NAMALWA (cell line): ENCODE results near the gene KRT86.
"Not testable (repeated sequence)": the region's sequence is repeated elsewhere in the genome, so short reads cannot be mapped to it uniquely, and the experiment has no call there.

Experiments
- DNase-seq: peaks from one replicate; pipeline ENCODE4 v3.0.0-alpha.2; 2015; ENCODE audit warnings: low spot score

KRT86 gene

DNA sequence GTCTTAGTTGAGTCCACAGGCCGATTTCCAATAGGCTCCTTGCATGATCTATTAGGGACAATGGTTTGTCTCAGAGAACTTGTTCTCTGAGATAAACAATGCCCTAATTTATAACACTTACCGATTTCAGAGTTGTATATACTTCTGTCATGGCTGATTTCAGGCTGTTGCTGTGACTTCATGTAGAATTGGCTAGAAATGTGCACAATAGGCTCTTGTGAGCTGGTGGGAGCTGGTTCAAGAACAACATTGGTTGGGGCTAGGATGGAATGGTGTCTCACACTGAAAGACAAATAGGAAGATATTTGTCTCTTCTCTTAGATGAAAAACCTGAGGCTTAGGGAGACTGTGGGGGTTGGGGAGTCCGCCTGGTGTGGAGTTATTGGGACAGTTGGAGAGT lies 6.7 kb upstream of the KRT86 start:
- DNase-seq: no peak

GRCh38 chr12:52268212-52268611 lies 6.2 kb upstream of the KRT86 start:
- DNase-seq: no peak

DNA sequence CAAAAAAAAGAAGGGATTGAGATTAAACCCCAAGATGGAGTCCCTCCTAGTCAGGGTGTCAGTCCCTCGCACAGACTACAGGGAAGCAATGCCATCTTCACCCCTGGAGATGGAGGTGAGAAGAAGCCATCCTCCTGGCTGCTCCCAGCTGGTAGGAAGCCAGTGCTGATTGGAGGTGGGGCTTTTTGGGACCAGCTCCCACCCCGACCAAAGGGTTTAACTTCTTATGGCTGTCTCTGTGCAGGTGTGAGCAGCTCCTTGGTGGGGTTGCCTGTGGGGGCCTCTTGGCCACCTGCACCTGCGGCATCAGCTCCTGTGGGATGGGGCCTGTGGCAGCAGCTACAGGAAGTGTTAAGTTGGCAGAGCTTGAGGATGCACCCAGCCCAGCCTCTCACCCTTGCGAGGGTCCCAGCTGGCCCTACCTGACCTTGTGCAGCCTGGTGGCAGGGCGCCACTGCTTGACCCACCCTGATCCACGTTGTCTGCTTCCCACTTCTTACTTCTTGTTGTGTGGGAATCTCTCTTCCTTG lies 3.8 kb upstream of the KRT86 start:
- no peak for DNase-seq

- DNase-seq: no peak
Measured at GRCh38 chr12:52271158-52271557, 3.3 kb upstream of the KRT86 start.

DNA sequence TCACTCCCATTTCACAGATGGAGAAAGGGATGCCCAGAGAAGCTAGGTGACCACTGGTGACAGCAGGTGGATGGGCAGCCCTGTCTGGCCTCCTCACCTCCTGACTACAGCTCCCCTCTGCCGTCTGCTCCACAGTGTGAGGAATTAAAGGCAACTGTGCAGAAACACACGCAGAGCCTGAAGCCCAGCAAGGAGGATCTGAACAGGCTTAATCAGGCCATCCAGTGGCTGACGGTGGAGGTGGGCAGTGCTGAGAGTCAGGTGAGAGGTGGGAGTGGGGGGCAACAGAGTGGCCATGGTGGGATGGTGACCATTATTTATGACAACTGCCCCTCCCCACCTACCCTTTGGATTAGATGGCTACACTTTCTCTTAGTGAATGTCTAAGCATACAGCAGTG lies 1.2 kb downstream of the KRT86 start:
- no peak for DNase-seq

- no peak for DNase-seq
Measured at GRCh38 chr12:52277486-52278245, 3.2 kb downstream of the KRT86 start.

GRCh38 chr12:52278575-52279421 lies 4.4 kb downstream of the KRT86 start:
- DNase-seq: peak; percentile 66

DNA sequence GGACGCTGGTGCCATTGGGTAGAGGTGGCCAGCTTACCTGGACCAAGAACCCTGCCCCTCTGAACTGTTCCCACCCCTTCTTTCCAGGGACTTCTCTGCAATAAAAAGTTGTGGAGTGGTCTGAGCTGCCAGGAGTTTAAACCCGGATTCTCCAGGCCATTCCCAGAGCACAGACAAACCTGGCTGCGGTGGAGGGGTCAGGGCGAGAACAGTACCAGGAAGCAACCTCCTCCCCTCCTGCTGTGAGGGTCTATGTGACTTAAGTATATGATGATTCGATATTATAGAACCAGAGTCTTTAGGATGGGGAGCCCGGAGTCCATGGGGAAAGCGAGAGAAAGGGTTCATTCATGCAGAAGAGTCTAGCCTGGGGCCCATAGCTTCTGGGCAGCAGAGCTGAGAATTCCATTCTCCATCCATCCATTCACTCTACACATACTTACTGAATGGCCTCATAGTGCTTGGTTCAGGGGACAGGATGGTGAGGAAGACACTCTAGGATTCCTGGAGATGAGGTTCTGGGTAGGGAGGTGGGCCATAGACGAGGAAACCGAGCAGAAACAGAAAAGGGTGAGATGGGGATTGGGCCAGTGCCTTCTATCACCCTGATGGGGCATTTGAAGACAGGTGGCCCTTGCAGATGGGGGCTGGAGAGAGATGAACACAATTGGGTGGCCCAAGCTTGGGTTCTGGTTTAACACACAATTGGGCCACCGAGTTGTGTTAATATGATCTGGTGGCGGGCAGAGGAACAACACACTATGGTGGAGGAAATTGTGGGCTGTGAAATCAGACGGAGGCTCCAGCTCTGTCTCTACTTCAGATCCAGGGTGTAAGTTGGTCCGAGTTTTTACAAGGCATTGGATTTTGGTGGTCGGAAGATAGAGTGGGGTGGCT lies 5.2 kb downstream of the KRT86 start:
- DNase-seq: no peak

DNA sequence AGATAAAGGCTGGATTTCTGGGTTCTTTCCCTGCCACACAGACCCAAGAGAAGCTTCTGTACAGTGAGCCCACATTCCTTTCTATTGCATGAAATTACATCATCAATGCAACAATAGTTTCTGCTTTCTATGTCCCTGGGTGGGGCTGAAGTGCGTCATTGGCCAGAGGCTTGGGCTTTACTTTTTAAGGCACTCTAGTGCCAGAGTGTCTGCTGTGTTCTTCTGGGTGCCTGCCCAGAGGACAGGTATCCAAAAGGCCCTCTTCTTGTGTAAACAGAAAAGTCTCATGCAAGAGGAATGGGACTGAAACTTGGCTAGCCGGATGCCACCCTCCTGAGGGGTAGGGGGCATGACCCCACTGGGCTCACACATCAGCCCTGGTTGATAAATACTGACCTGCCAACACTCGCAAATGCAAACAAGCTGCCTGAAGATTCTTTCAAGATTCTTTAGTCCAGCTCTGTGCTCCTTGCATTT lies 5.9 kb downstream of the KRT86 start:
- DNase-seq: no peak

DNA sequence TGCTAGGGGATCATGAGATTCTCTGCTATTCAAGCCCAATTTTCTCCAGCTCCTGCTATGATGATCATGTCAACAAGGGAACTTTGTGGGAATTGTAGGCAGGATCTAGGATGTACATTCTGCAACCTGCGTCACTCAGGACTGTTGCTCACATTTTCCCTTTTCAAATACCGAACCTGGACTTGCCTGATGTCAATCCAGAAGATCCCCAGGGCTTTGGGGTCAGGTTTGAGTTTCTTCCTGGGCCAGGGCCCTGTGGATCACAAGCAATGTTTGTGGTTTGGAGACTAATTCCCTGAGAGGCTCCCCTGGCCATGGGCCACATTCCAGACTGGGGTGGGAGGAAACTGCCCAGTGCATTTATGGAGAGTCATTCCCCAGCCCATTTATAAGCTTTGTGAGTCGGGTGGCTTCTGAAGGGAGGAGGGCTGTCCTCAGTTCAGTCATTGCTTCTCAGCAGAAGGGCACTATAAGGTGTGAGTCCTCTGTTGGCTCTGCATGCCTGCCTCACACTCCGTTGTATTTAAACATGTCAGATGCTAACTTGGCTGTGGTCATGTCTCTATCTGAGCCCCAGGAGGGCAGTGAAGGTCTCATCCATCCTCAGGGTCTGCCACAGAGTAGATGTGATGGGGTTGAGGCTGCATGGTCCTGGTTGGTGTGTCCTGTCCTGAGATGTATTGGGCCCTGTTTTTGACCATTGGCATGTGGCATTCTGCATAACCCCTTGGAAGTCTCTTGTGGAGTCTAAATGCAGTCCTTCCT lies 6.5 kb downstream of the KRT86 start:
- DNase-seq: no peak

GRCh38 chr12:52284562-52285171 lies 10.2 kb downstream of the KRT86 start:
- DNase-seq: no peak

GRCh38 chr12:52285172-52285745 lies 10.8 kb downstream of the KRT86 start:
- DNase-seq: no peak

DNA sequence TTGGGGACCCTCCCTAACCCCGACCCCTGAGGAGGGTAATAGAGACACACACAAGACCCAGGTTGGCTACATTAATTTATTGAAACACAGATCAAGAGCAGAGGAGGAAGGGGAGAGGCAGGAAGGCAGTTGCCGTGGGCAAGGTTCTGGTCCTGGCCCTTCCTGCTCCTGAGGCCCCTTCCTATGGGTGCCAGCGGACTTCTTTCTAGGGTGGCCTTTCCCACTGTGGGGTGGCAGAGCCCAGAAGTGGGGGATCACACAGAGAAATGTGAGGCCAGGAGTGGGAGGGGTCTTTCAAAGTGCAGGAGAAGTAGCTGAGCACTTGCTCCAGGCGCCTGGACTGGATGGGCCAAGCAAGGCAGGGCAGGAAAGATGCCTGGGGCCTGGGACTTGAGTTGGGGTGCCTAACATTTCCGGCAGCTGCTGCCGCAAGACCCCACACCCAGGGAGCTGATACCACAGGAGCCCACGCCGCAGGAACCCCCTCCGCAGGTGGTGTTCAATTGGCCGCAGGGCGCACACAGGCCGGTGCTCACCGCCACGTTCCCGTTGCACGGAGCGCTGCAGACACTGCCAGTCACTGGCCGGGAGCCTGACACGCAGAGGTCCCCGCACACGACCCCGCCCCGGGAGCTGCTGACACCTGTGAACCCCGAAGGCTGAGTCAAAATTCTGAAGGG lies 11.5 kb downstream of the KRT86 start:
- no peak for DNase-seq

DNA sequence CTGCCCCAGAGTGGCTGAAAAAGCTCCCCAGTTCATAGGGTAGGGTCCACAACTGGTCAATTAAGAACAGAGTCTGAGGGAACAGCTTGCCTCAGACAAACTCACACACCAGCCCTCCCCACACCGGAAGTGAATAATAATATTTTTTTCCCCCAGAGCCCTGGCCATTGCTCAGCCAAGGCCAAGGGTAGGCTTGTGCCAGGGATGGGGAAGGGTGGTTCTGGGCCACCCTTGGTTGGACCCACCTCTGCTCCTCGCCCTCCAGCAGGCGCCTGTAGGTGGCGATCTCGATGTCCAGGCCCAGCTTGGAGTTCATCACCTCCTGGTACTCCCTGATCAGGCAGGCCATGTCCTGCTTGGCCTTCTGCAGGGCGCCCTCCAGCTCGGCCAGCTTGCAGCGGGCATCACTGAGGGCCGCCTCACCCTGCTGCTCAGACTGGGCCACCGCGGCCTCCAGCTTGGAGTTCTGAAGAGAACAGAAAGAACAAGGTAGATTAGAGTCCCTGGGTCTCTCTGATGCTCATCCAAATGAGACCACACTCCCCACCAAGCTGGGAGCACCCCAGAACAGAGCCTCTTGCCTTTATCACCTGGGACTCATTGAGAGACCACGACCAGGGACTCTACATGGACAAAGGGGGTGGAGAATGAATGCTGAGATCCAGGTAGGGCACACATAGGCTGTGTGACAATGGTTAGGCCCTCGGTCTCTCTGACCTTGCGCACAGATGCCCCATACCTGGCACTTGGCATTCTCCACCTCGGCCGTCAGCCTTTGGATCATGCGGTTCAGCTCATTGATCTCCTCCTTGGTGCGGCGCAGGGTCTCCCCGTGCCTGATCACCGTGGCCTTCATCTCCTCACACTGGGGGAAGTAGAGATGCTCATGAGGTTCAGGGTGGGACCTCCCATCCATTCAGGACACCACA lies 12.7 kb downstream of the KRT86 start:
- DNase-seq: not testable (repeated sequence)

GRCh38 chr12:52287816-52288805 lies 13.7 kb downstream of the KRT86 start:
- DNase-seq: not testable (repeated sequence)

GRCh38 chr12:52290483-52291134 lies 16.2 kb downstream of the KRT86 start:
- not testable (repeated sequence) for DNase-seq
